Measurements from ENCODE around the gene SH3BP4.
A peak's percentile ranks its signal among the peaks of the same experiment; 100 is the strongest.

The SH3BP4 gene

GRCh38 chr2:234951664-234952269 is at the start of gene SH3BP4:
TSS of gene SH3BP4 (plus strand) at chr2:234952017. CDS start at chr2:235035003, 82,986 bp downstream.
- DNase-seq (ENCODE audit: low spot score), result peak; percentile 49

GRCh38 chr2:234904785-234905184 is 47.0 kb upstream of the SH3BP4 start:
- no peak for DNase-seq (ENCODE audit: low spot score)

GRCh38 chr2:234905547-234906265 is 46.1 kb upstream of the SH3BP4 start:
- no peak for DNase-seq (ENCODE audit: low spot score)

- no peak for DNase-seq (ENCODE audit: low spot score)
These were observed 41.6 kb upstream of the SH3BP4 start for GRCh38 chr2:234910186-234910679.

GRCh38 chr2:234911271-234911670 is 40.5 kb upstream of the SH3BP4 start:
- DNase-seq (ENCODE audit: low spot score), result no peak

GRCh38 chr2:234912437-234912836 is 39.4 kb upstream of the SH3BP4 start:
- DNase-seq (ENCODE audit: low spot score), result no peak

GRCh38 chr2:234913208-234913626 is 38.6 kb upstream of the SH3BP4 start:
- DNase-seq (ENCODE audit: low spot score), result no peak

- DNase-seq (ENCODE audit: low spot score), result no peak
These were observed 37.3 kb upstream of the SH3BP4 start for GRCh38 chr2:234914371-234915154.

- no peak for DNase-seq (ENCODE audit: low spot score)
These were observed 35.1 kb upstream of the SH3BP4 start for GRCh38 chr2:234916674-234917073.

- DNase-seq (ENCODE audit: low spot score), result no peak
These were observed 34.4 kb upstream of the SH3BP4 start for GRCh38 chr2:234917211-234917975.

- peak; percentile 7 for DNase-seq (ENCODE audit: low spot score)
These were observed 32.1 kb upstream of the SH3BP4 start for GRCh38 chr2:234919711-234920110.

- DNase-seq (ENCODE audit: low spot score), result no peak
These were observed 31.0 kb upstream of the SH3BP4 start for GRCh38 chr2:234920836-234921235.

- no peak for DNase-seq (ENCODE audit: low spot score)
These were observed 22.8 kb upstream of the SH3BP4 start for GRCh38 chr2:234929002-234929401.

GRCh38 chr2:234930397-234930796 is 21.4 kb upstream of the SH3BP4 start:
- DNase-seq (ENCODE audit: low spot score), result no peak

GRCh38 chr2:234931371-234931770 is 20.4 kb upstream of the SH3BP4 start:
- no peak for DNase-seq (ENCODE audit: low spot score)

- no peak for DNase-seq (ENCODE audit: low spot score)
These were observed 19.1 kb upstream of the SH3BP4 start for GRCh38 chr2:234932591-234933168.

- DNase-seq (ENCODE audit: low spot score), result no peak
These were observed 16.5 kb upstream of the SH3BP4 start for GRCh38 chr2:234935311-234935710.

GRCh38 chr2:234939576-234939975 is 12.2 kb upstream of the SH3BP4 start:
- no peak for DNase-seq (ENCODE audit: low spot score)

GRCh38 chr2:234939996-234940395 is 11.8 kb upstream of the SH3BP4 start:
- no peak for DNase-seq (ENCODE audit: low spot score)

- no peak for DNase-seq (ENCODE audit: low spot score)
These were observed 11.3 kb upstream of the SH3BP4 start for GRCh38 chr2:234940527-234940926.

GRCh38 chr2:234945339-234945873 is 6.4 kb upstream of the SH3BP4 start:
- no peak for DNase-seq (ENCODE audit: low spot score)

All from SW480 (cell line).